ENCODE data around the gene GGA1.

- no peak for TF ChIP-seq CTCF (IDR thresholded peaks at IDR 0.05)
- TF ChIP-seq POLR2AphosphoS5 (IDR thresholded peaks at IDR 0.05) = no peak
- TF ChIP-seq POLR2A (IDR thresholded peaks at IDR 0.05) = no peak
Observed at GRCh38 chr22:37566329-37566837, 42.3 kb upstream of the GGA1 start.

All from breast epithelium (tissue), 3 donors.